T-cell (primary cell): ENCODE data around the gene DCUN1D3. TPM values are rescaled to one million over a fixed set of nuclear protein-coding genes. Genes with fewer than 3 reads are reported as not detected.
A peak's percentile ranks its signal among the peaks of the same experiment; 100 is the strongest.

ENCODE experiments used
- ATAC-seq, 4 experiments: fragments of 200-7000 bp in 3 of 4; fragments of 150-1000 bp in 1 of 4; cut with Tn5 transposase; replicated peaks in 1 of 4; 1 replicate in 3 of 4; 2 replicates in 1 of 4; pipeline ENCODE4 v1.10.0; 2021; ENCODE audit warnings: moderate library complexity in 3 of 4, mild to moderate bottlenecking in 2 of 4, moderate number of reproducible peaks in 1 of 4
- CTCF ChIA-PET, 2 donors: fragments of 300-600 bp; sonication (Branson Sonifier 250); formaldehyde crosslinking; loops; one replicate each; lab custom pipeline; 2022; ENCODE audit warnings: antibody characterized with exemption in 2 of 2; lab: Charles Lee
- POLR2A ChIA-PET, 2 donors: fragments of 300-600 bp; sonication (Branson Sonifier 250); formaldehyde crosslinking; loops; one replicate each; lab custom pipeline; 2022; ENCODE audit warnings: antibody characterized with exemption in 2 of 2; lab: Charles Lee
- DNase-seq, 35 experiments: peaks; one replicate each; pipeline versions ENCODE4 v3.0.0 to v3.0.0-alpha.2; 2013 to 2023
- H3K27ac ChIP-seq: one replicate; pipeline ENCODE4 v1.5.1; 2013; ENCODE audit warnings: low read length
- H3K27me3 ChIP-seq, 2 experiments: replicated peaks in 1 of 2; 1 replicate in 1 of 2; 2 replicates in 1 of 2; pipeline versions ENCODE4 v1.6.1 to v1.7.0; 2013; ENCODE audit warnings: low read length in 1 of 2, mixed read lengths in 1 of 2; ENCODE audit not compliant: control insufficient read depth in 2 of 2, insufficient read depth in 2 of 2; ENCODE audit errors: extremely low read depth in 1 of 2
- H3K36me3 ChIP-seq, 2 donors: 1 replicate in 1 of 2; 2 replicates in 1 of 2; pipeline versions ENCODE4 v1.6.1 to v1.7.0; 2013; ENCODE audit warnings: low read length in 1 of 2; ENCODE audit not compliant: control insufficient read depth in 2 of 2, insufficient read depth in 1 of 2; ENCODE audit errors: extremely low read depth in 1 of 2
- H3K4me1 ChIP-seq, 2 experiments: 1 replicate in 1 of 2; 2 replicates in 1 of 2; pipeline versions ENCODE4 v1.6.1 to v1.7.0; 2013; ENCODE audit warnings: low read length in 2 of 2, mixed read lengths in 1 of 2; ENCODE audit not compliant: insufficient read depth in 2 of 2, control insufficient read depth in 1 of 2; ENCODE audit errors: extremely low read depth in 1 of 2
- H3K4me3 ChIP-seq, 2 donors: 1 replicate in 1 of 2; 2 replicates in 1 of 2; pipeline versions ENCODE4 v1.5.1 to v1.7.0; 2013; ENCODE audit warnings: mild to moderate bottlenecking in 2 of 2, low read length in 1 of 2, moderate library complexity in 1 of 2; ENCODE audit not compliant: control insufficient read depth in 1 of 2; ENCODE audit errors: extremely low read depth in 1 of 2
- H3K9me3 ChIP-seq: 2 replicates; pipeline ENCODE4 v1.7.0; 2013
- H3K27ac Mint-ChIP-seq, 2 donors: one replicate each; pipeline ENCODE4 v1.8.0; 2020 to 2021; ENCODE audit warnings: mild to moderate bottlenecking in 2 of 2, mixed read lengths in 2 of 2
- H3K27me3 Mint-ChIP-seq, 2 donors: one replicate each; pipeline ENCODE4 v1.8.0; 2021 to 2022; ENCODE audit warnings: mixed read lengths in 2 of 2
- H3K36me3 Mint-ChIP-seq: one replicate; pipeline ENCODE4 v1.8.0; 2021; ENCODE audit warnings: mixed read lengths
- H3K4me1 Mint-ChIP-seq, 3 donors: one replicate each; pipeline ENCODE4 v1.8.0; 2020 to 2022; ENCODE audit warnings: mixed read lengths in 3 of 3, mild to moderate bottlenecking in 1 of 3
- H3K4me3 Mint-ChIP-seq, 3 donors: one replicate each; pipeline ENCODE4 v1.8.0; 2020 to 2022; ENCODE audit warnings: mild to moderate bottlenecking in 3 of 3, mixed read lengths in 3 of 3, moderate library complexity in 3 of 3
- H3K9me3 Mint-ChIP-seq, 3 donors: one replicate each; pipeline ENCODE4 v1.8.0; 2020 to 2022; ENCODE audit warnings: mixed read lengths in 3 of 3
- WGBS: methylation state at CpG from one replicate; pipeline ENCODE4 v1.1.5; 2013; ENCODE audit warnings: missing lambda C conversion rate; ENCODE audit not compliant: insufficient coverage; 5-methylcytosine and 5-hydroxymethylcytosine counted together
- total RNA-seq, 35 experiments: library from RNA in 6 of 35; stranded (reverse) in 6 of 35; fragments of 120-200 nt in 1 of 35; gene quantifications; one replicate each; pipeline versions ENCODE4 v1.2.1 to v1.2.4 and lab custom pipeline; 2013 to 2026

DCUN1D3 gene
- total RNA-seq, 5 donors from 2014 or later (not counting 1 experiment from before 2014, with no cell fraction given), result 3.3 to 7.5 (median 5.7) TPM

GRCh38 chr16:20849589-20850390 is 50.4 kb downstream of the DCUN1D3 start:
- H3K27ac ChIP-seq, result no peak overlapping the region
- H3K4me1 Mint-ChIP-seq, result peaks cover 8 to 14% (median 12%) of the 10 kb centered on the region in 3 donors
- WGBS, result no CpG with 5 or more reads among the region's 6 CpGs
- H3K9me3 Mint-ChIP-seq, result no peaks in the 10 kb centered on the region
- peak in 34 of 35 experiments; percentile 9 to 78 (median 51) for DNase-seq
- H3K27me3 Mint-ChIP-seq, result no peaks in the 10 kb centered on the region
- ChIA-PET CTCF (interaction anchor here (0.6 to 2.7 kb wide), 10 partner anchors 14 to 265 kb away, joined by 3 to 15 read pairs (median 3); no protein-coding TSS in a partner anchor), POLR2A (no interaction called here)
- no peak overlapping the region for H3K4me3 Mint-ChIP-seq
- H3K36me3 Mint-ChIP-seq, result peaks cover 1% of the 10 kb centered on the region
- H3K27ac Mint-ChIP-seq, result no peak overlapping the region
- peak in 3 of 4 experiments; percentile 40 to 55 (median 44) for ATAC-seq
- H3K4me3 ChIP-seq, result no peak overlapping the region
- H3K36me3 ChIP-seq, result no peaks in the 10 kb centered on the region
- no peaks in the 10 kb centered on the region for H3K27me3 ChIP-seq
- peaks cover 0 to 5% of the 10 kb centered on the region in 2 experiments for H3K4me1 ChIP-seq
- no peaks in the 10 kb centered on the region for H3K9me3 ChIP-seq

GRCh38 chr16:20847550-20847949 is 52.6 kb downstream of the DCUN1D3 start:
- WGBS, result 80% methylated on average over 1 of the region's 2 CpGs
- ATAC-seq (no peak), DNase-seq (no peak)
- no peaks in the 10 kb centered on the region for H3K36me3 ChIP-seq
- H3K9me3 ChIP-seq, result no peaks in the 10 kb centered on the region
- no peaks in the 10 kb centered on the region for H3K27me3 Mint-ChIP-seq
- no peak overlapping the region for H3K27ac ChIP-seq
- no peak overlapping the region for H3K4me3 ChIP-seq
- peaks cover 22 to 30% (median 26%) of the 10 kb centered on the region in 3 donors for H3K4me1 Mint-ChIP-seq
- no peak overlapping the region for H3K27ac Mint-ChIP-seq
- H3K27me3 ChIP-seq, result no peaks in the 10 kb centered on the region
- H3K4me1 ChIP-seq, result peaks cover 13 to 15% of the 10 kb centered on the region in 2 experiments
- ChIA-PET CTCF (no interaction called here), POLR2A (no interaction called here)
- no peaks in the 10 kb centered on the region for H3K36me3 Mint-ChIP-seq
- H3K4me3 Mint-ChIP-seq, result no peak overlapping the region
- no peaks in the 10 kb centered on the region for H3K9me3 Mint-ChIP-seq

- POLR2A ChIA-PET, result no interaction called here
- no peak overlapping the region for H3K27ac Mint-ChIP-seq
These were observed 53.6 kb downstream of the DCUN1D3 start for GRCh38 chr16:20846551-20846950.

GRCh38 chr16:20846030-20846429 is 54.1 kb downstream of the DCUN1D3 start:
- H3K4me3 Mint-ChIP-seq, result no peak overlapping the region
- Histone ChIP-seq H3K27me3 (no peaks in the 10 kb centered on the region), H3K4me3 (no peak overlapping the region), H3K36me3 (no peaks in the 10 kb centered on the region), H3K4me1 (peaks cover 13 to 15% of the 10 kb centered on the region in 2 experiments), H3K9me3 (no peaks in the 10 kb centered on the region), H3K27ac (no peak overlapping the region)
- no peak overlapping the region for H3K27ac Mint-ChIP-seq
- WGBS, result 97% methylated on average over 5 of the region's 6 CpGs
- no peak for ATAC-seq
- no peaks in the 10 kb centered on the region for H3K9me3 Mint-ChIP-seq
- H3K27me3 Mint-ChIP-seq, result no peaks in the 10 kb centered on the region
- ChIA-PET POLR2A (no interaction called here), CTCF (interaction anchor here in 1 of 2 donors (0.6 kb wide), 1 partner anchor 72 kb away, joined by 4 read pairs; no protein-coding TSS in a partner anchor)
- DNase-seq, result no peak
- no peaks in the 10 kb centered on the region for H3K36me3 Mint-ChIP-seq
- peaks cover 22 to 30% (median 26%) of the 10 kb centered on the region in 3 donors for H3K4me1 Mint-ChIP-seq

More at GRCh38 chr16:20846551-20846950, 53.6 kb downstream of the DCUN1D3 start:
- Histone ChIP-seq H3K4me3 (no peak overlapping the region), H3K36me3 (no peaks in the 10 kb centered on the region), H3K4me1 (peaks cover 13 to 15% of the 10 kb centered on the region in 2 experiments), H3K27me3 (no peaks in the 10 kb centered on the region), H3K27ac (no peak overlapping the region), H3K9me3 (no peaks in the 10 kb centered on the region)
- Mint-ChIP-seq H3K9me3 (no peaks in the 10 kb centered on the region), H3K4me3 (no peak overlapping the region), H3K27me3 (no peaks in the 10 kb centered on the region), H3K4me1 (peaks cover 22 to 30% (median 26%) of the 10 kb centered on the region in 3 donors), H3K36me3 (no peaks in the 10 kb centered on the region)
- CTCF ChIA-PET, result interaction anchor here in 1 of 2 donors (0.6 kb wide), 1 partner anchor 72 kb away, joined by 4 read pairs; no protein-coding TSS in a partner anchor
- ATAC-seq (no peak), DNase-seq (no peak)

- POLR2A ChIA-PET, result no interaction called here
- CTCF ChIA-PET, result interaction anchor here in 1 of 2 donors (0.6 to 0.7 kb wide), 2 partner anchors 248 to 378 kb away, joined by 3 to 6 read pairs; no protein-coding TSS in a partner anchor
- Histone ChIP-seq H3K9me3 (no peaks in the 10 kb centered on the region), H3K27me3 (no peaks in the 10 kb centered on the region), H3K4me1 (peaks cover 14 to 15% of the 10 kb centered on the region in 2 experiments), H3K27ac (peak overlapping the region; percentile 56), H3K36me3 (no peaks in the 10 kb centered on the region), H3K4me3 (no peak overlapping the region)
- no peaks in the 10 kb centered on the region for H3K9me3 Mint-ChIP-seq
- DNase-seq, result peak in 21 of 35 experiments; percentile 5 to 38 (median 13)
- ATAC-seq, result peak; percentile 61 to 89 (median 73)
- WGBS, result 20% methylated on average over 2 of the region's 3 CpGs
- H3K27me3 Mint-ChIP-seq, result no peaks in the 10 kb centered on the region
- peak overlapping the region in 2 of 3 donors; percentile 5 to 69 for H3K4me3 Mint-ChIP-seq
- no peaks in the 10 kb centered on the region for H3K36me3 Mint-ChIP-seq
- H3K27ac Mint-ChIP-seq, result peak overlapping the region; percentile 85 to 89
- H3K4me1 Mint-ChIP-seq, result peaks cover 22 to 24% (median 22%) of the 10 kb centered on the region in 3 donors
These were observed 55.6 kb downstream of the DCUN1D3 start for GRCh38 chr16:20844588-20844987.

GRCh38 chr16:20844054-20844453 is 56.1 kb downstream of the DCUN1D3 start:
- POLR2A ChIA-PET, result no interaction called here
- WGBS, result 14% methylated on average over 1 of the region's 2 CpGs
- Mint-ChIP-seq H3K27me3 (no peaks in the 10 kb centered on the region), H3K4me1 (peaks cover 22 to 24% (median 22%) of the 10 kb centered on the region in 3 donors), H3K27ac (peak overlapping the region; percentile 85 to 89), H3K36me3 (no peaks in the 10 kb centered on the region), H3K4me3 (peak overlapping the region in 1 of 3 donors; percentile 69), H3K9me3 (no peaks in the 10 kb centered on the region)
- Histone ChIP-seq H3K9me3 (no peaks in the 10 kb centered on the region), H3K4me1 (peaks cover 15 to 18% of the 10 kb centered on the region in 2 experiments), H3K27ac (peak overlapping the region; percentile 56), H3K4me3 (no peak overlapping the region), H3K27me3 (no peaks in the 10 kb centered on the region), H3K36me3 (no peaks in the 10 kb centered on the region)
- ATAC-seq (peak; percentile 43 to 77 (median 70)), DNase-seq (peak in 1 of 35 experiments; percentile 35)
- CTCF ChIA-PET, result no interaction called here
